ENCODE data around the gene KIF1A. TPM values are rescaled to one million over a fixed set of nuclear protein-coding genes. Genes with fewer than 3 reads are reported as not detected.

KIF1A gene
- total and polyA plus RNA-seq, 2 donors from 2014 or later = 0.54 to 0.58 TPM

DNA sequence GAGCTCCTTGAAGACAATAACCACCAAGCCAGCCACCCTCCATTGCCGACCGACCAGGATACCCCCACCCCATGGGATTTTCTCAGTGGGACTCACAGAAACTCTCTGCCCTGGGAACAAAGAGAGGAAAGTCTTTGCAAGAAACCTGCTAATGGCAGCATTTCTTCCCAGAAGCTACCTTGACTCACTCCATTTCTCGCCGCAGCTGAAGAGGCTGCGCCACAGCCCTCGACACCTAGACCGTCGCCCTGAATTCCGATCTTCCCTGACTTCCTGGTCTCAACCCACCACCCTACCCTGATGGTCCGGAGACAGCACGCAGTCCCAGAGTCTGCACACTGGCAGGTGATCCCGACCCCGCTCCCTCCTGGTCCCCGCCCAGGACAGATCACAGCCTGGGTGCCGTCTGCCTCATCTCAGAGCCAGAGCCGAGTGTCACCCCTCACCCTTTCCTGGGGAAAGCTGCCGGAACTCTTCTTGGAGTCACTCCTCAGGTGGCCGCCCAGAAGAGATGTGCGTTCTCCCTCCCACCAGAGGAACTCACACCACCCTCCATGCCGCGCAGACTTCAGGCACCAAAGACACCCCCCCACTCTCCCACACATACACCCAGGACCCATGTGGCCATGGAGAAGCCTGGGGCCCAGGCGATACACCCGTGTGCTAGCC is 103.8 kb downstream of the KIF1A start:
- TF ChIP-seq CTCF (IDR thresholded peaks at IDR 0.05; ENCODE audit: borderline replicate concordance, extremely low read depth, insufficient read depth) = no peak
- intact Hi-C loops (cut with DNase I) = no loop called here
- no peaks in the 10 kb centered on the region for H3K4me1 ChIP-seq (ENCODE audit: control insufficient read depth in 2 of 3, insufficient read depth in 2 of 3, low read depth in 1 of 3, low read length in 3 of 3)
- H3K36me3 ChIP-seq (ENCODE audit: control insufficient read depth in 2 of 3, insufficient read depth in 3 of 3, low read length in 3 of 3) = no peaks in the 10 kb centered on the region
- no peak for FAIRE-seq
- no peak overlapping the region for H3K9ac ChIP-seq (ENCODE audit: low read length in 3 of 3)
- H3K27ac ChIP-seq (ENCODE audit: low read depth in 2 of 2, low read length in 2 of 2) = no peak overlapping the region
- DNase-seq = peak in 1 of 5 donors; percentile 51
- H3K4me3 ChIP-seq (ENCODE audit: low read length in 3 of 3) = no peak overlapping the region
- H3K9me3 ChIP-seq (ENCODE audit: control insufficient read depth in 2 of 3, insufficient read depth in 1 of 3, low read length in 3 of 3) = no peaks in the 10 kb centered on the region
- no peaks in the 10 kb centered on the region for H3K27me3 ChIP-seq (ENCODE audit: control insufficient read depth, insufficient read depth, low read length)

- no peaks in the 10 kb centered on the region for H3K36me3 ChIP-seq (ENCODE audit: control insufficient read depth in 2 of 3, insufficient read depth in 3 of 3, low read length in 3 of 3)
- H3K4me1 ChIP-seq (ENCODE audit: control insufficient read depth in 2 of 3, insufficient read depth in 2 of 3, low read depth in 1 of 3, low read length in 3 of 3) = no peaks in the 10 kb centered on the region
- intact Hi-C loops (cut with DNase I) = no loop called here
- DNase-seq (peak in 1 of 5 donors; percentile 60), FAIRE-seq (no peak)
- no peak overlapping the region for H3K4me3 ChIP-seq (ENCODE audit: low read length in 3 of 3)
- no peak overlapping the region for H3K27ac ChIP-seq (ENCODE audit: low read depth in 2 of 2, low read length in 2 of 2)
- H3K27me3 ChIP-seq (ENCODE audit: control insufficient read depth, insufficient read depth, low read length) = no peaks in the 10 kb centered on the region
- H3K9ac ChIP-seq (ENCODE audit: low read length in 3 of 3) = no peak overlapping the region
- H3K9me3 ChIP-seq (ENCODE audit: control insufficient read depth in 2 of 3, insufficient read depth in 1 of 3, low read length in 3 of 3) = no peaks in the 10 kb centered on the region
- TF ChIP-seq CTCF (IDR thresholded peaks at IDR 0.05; ENCODE audit: borderline replicate concordance, extremely low read depth, insufficient read depth) = no peak
Observed at GRCh38 chr2:240714747-240715725, 105.0 kb downstream of the KIF1A start.

GRCh38 chr2:240713928-240714746 is 105.9 kb downstream of the KIF1A start:
- H3K36me3 ChIP-seq (ENCODE audit: control insufficient read depth in 2 of 3, insufficient read depth in 3 of 3, low read length in 3 of 3) = no peaks in the 10 kb centered on the region
- no peak overlapping the region for H3K27ac ChIP-seq (ENCODE audit: low read depth in 2 of 2, low read length in 2 of 2)
- DNase-seq (peak in 1 of 5 donors; percentile 56), FAIRE-seq (no peak)
- no peak for TF ChIP-seq CTCF (IDR thresholded peaks at IDR 0.05; ENCODE audit: borderline replicate concordance, extremely low read depth, insufficient read depth)
- no peak overlapping the region for H3K4me3 ChIP-seq (ENCODE audit: low read length in 3 of 3)
- no peak overlapping the region for H3K9ac ChIP-seq (ENCODE audit: low read length in 3 of 3)
- intact Hi-C loops (cut with DNase I) = no loop called here
- no peaks in the 10 kb centered on the region for H3K27me3 ChIP-seq (ENCODE audit: control insufficient read depth, insufficient read depth, low read length)
- H3K9me3 ChIP-seq (ENCODE audit: control insufficient read depth in 2 of 3, insufficient read depth in 1 of 3, low read length in 3 of 3) = no peaks in the 10 kb centered on the region
- no peaks in the 10 kb centered on the region for H3K4me1 ChIP-seq (ENCODE audit: control insufficient read depth in 2 of 3, insufficient read depth in 2 of 3, low read depth in 1 of 3, low read length in 3 of 3)
